ENCODE data around the gene ZFP92. TPM values are rescaled to one million over a fixed set of nuclear protein-coding genes. Genes with fewer than 3 reads are reported as not detected.

The ZFP92 gene
- polyA plus RNA-seq, 1 donor (not counting 4 experiments of a cell fraction or from before 2014, with no cell fraction given) = 0.64 TPM

DNA sequence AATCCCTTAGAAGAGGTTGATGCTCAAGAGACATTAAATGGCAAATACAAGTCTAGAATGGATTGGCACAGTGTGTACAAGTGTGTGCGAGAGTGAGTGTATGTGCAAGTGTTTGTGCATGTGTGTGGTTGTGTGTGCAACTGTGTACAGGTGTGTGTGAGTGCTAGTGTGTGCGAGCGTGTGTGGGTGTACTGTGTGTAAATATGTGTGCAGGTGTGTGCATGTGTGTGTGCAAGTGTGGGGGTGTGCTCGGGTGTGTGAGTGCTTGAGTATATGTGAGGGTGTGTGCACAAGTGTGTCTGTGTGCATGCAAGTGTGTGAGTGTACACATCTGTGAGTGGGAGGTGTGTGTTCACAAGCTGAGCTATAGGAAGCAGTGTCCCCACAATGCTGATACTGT is 28.7 kb downstream of the ZFP92 start:
- no peak overlapping the region for H3K9ac ChIP-seq (ENCODE audit: control insufficient read depth, extremely low read depth, insufficient read depth, low read length)
- DNase-seq (ENCODE audit: low read depth, low spot score) (no peak), FAIRE-seq (no peak)
- H3K9me3 ChIP-seq (ENCODE audit: control insufficient read depth, low read depth, low read length) = no peaks in the 10 kb centered on the region
- H3K27ac ChIP-seq (ENCODE audit: control insufficient read depth, insufficient read depth, low read length) = no peak overlapping the region
- TF ChIP-seq CTCF (optimal IDR thresholded peaks at IDR 0.05 in 1 of 3, IDR thresholded peaks at IDR 0.05 in 1 of 3, conservative IDR thresholded peaks at IDR 0.05 in 1 of 3; ENCODE audit: extremely low read depth in 1 of 3, insufficient read depth in 2 of 3, low read length in 3 of 3) = no peak
- TF ChIP-seq EZH2 (IDR thresholded peaks at IDR 0.05; ENCODE audit: low read length) = no peak
- no peaks in the 10 kb centered on the region for H3K36me3 ChIP-seq (ENCODE audit: control insufficient read depth in 2 of 2, extremely low read depth in 1 of 2, insufficient read depth in 2 of 2, low read length in 2 of 2)
- no peaks in the 10 kb centered on the region for H3K9me1 ChIP-seq (ENCODE audit: control insufficient read depth, extremely low read depth, insufficient read depth, low read length)
- no peaks in the 10 kb centered on the region for H4K20me1 ChIP-seq (ENCODE audit: control insufficient read depth, extremely low read depth, insufficient read depth, low read length)
- H3K4me1 ChIP-seq (ENCODE audit: control insufficient read depth, extremely low read depth, insufficient read depth, low read length) = peaks cover 10% of the 10 kb centered on the region
- H3K27me3 ChIP-seq (ENCODE audit: control insufficient read depth, extremely low read depth, insufficient read depth, low read length) = no peaks in the 10 kb centered on the region
- no peak overlapping the region for H3K4me3 ChIP-seq (ENCODE audit: control insufficient read depth in 2 of 3, extremely low read depth in 1 of 3, insufficient read depth in 2 of 3, low read depth in 1 of 3, low read length in 3 of 3)
- H2AFZ ChIP-seq (ENCODE audit: control insufficient read depth, low read length) = no peak overlapping the region
- dilution Hi-C loops (cut with MboI; ENCODE audit: extremely low pct_ligation_motif_present, low sequenced_read_pairs) = no loop called here
- no peak overlapping the region for H3K4me2 ChIP-seq (ENCODE audit: control insufficient read depth, extremely low read depth, insufficient read depth, low read depth, low read length)
- H3K79me2 ChIP-seq (ENCODE audit: control insufficient read depth, insufficient read depth, low read length) = no peaks in the 10 kb centered on the region

GRCh38 chrX:153440556-153441135 is 29.4 kb downstream of the ZFP92 start:
- Histone ChIP-seq H3K27me3 (ENCODE audit: control insufficient read depth, extremely low read depth, insufficient read depth, low read length) (no peaks in the 10 kb centered on the region), H3K9me3 (ENCODE audit: control insufficient read depth, low read depth, low read length) (no peaks in the 10 kb centered on the region), H3K4me3 (ENCODE audit: control insufficient read depth in 2 of 3, extremely low read depth in 1 of 3, insufficient read depth in 2 of 3, low read depth in 1 of 3, low read length in 3 of 3) (no peak overlapping the region), H3K9me1 (ENCODE audit: control insufficient read depth, extremely low read depth, insufficient read depth, low read length) (no peaks in the 10 kb centered on the region), H2AFZ (ENCODE audit: control insufficient read depth, low read length) (no peak overlapping the region), H4K20me1 (ENCODE audit: control insufficient read depth, extremely low read depth, insufficient read depth, low read length) (no peaks in the 10 kb centered on the region), H3K36me3 (ENCODE audit: control insufficient read depth in 2 of 2, extremely low read depth in 1 of 2, insufficient read depth in 2 of 2, low read length in 2 of 2) (no peaks in the 10 kb centered on the region), H3K27ac (ENCODE audit: control insufficient read depth, insufficient read depth, low read length) (no peak overlapping the region), H3K9ac (ENCODE audit: control insufficient read depth, extremely low read depth, insufficient read depth, low read length) (no peak overlapping the region), H3K4me2 (ENCODE audit: control insufficient read depth, extremely low read depth, insufficient read depth, low read depth, low read length) (no peak overlapping the region), H3K79me2 (ENCODE audit: control insufficient read depth, insufficient read depth, low read length) (no peaks in the 10 kb centered on the region), H3K4me1 (ENCODE audit: control insufficient read depth, extremely low read depth, insufficient read depth, low read length) (peaks cover 10% of the 10 kb centered on the region)
- dilution Hi-C loops (cut with MboI; ENCODE audit: extremely low pct_ligation_motif_present, low sequenced_read_pairs) = no loop called here
- FAIRE-seq = no peak
- TF ChIP-seq CTCF (optimal IDR thresholded peaks at IDR 0.05 in 1 of 3, IDR thresholded peaks at IDR 0.05 in 1 of 3, conservative IDR thresholded peaks at IDR 0.05 in 1 of 3; ENCODE audit: extremely low read depth in 1 of 3, insufficient read depth in 2 of 3, low read length in 3 of 3) = no peak
- no peak for TF ChIP-seq EZH2 (IDR thresholded peaks at IDR 0.05; ENCODE audit: low read length)
- no peak for DNase-seq (ENCODE audit: low read depth, low spot score)

All from keratinocyte (primary cell).